T-helper 1 cell (primary cell): ENCODE results near the gene MYRIP.
"Not testable (repeated sequence)": the region's sequence is repeated elsewhere in the genome, so short reads cannot be mapped to it uniquely, and the experiment has no call there.

Source experiments
- DNase-seq, 5 donors: peaks; one replicate each; pipeline ENCODE4 v3.0.0-alpha.2; 2012 to 2020

MYRIP gene

DNA sequence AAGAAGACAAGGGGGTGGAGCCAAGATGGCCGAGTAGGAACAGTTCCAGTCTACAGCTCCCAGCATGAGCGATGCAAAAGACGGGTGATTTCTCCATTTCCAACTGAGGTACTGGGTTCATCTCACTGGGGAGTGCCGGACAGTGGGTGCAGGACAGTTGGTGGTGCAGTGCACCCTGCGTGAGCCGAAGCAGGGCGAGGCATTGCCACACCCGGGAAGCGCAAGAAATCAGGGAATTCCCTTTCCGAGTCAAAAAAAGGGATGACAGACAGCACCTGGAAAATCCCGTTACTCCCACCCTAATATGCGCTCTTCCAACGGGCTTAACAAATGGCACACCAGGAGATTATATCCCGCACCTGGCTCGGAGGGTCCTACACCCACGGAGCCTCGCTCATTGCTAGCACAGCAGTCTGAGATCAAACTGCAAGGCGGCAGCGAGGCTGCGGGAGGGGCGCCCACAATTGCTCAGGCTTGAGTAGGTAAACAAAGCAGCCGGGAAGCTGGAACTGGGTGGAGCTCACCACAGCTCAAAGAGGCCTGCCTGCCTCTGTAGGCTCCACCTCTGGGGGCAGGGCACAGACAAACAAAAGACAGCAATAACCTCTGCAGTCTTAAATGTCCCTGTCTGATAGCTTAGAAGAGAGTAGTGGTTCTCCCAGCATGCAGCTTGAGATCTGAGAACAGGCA, 324.6 kb downstream of the MYRIP start:
- DNase-seq: not testable (repeated sequence)

DNA sequence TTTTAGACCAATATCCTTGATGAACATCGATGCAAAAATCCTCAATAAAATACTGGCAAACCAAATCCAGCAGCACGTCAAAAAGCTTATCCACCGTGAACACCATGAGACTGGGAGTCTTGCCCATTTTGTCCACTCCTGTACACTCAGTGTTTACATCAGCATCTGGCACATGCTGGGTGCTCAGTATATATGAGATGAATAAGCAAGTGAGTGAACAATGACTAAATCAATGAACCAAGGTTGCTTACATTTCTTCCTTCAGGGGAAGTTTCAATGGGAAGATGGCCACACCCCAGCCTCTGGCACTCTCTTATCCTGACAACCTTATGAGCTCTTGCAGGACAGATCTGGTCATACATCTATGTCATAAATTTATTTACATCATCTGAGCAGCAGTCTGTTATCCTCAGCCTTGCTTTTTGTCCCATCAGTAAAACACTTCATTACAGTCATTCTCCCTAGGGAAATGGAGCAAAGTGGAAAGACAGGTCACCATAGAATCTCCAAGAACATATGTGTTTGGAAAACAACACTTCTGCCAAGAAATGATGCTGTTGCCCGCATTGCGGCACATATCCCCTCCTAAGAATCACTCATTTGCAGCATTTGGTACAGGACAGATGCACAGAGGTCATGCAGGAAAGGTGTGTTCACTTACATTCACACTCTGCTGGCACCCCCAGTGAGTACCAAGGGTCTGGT, 328.3 kb downstream of the MYRIP start:
- DNase-seq: no peak

- no peak for DNase-seq
These were observed 334.1 kb downstream of the MYRIP start for GRCh38 chr3:40143283-40144090.

GRCh38 chr3:40148827-40149226, 339.4 kb downstream of the MYRIP start:
- no peak for DNase-seq

DNA sequence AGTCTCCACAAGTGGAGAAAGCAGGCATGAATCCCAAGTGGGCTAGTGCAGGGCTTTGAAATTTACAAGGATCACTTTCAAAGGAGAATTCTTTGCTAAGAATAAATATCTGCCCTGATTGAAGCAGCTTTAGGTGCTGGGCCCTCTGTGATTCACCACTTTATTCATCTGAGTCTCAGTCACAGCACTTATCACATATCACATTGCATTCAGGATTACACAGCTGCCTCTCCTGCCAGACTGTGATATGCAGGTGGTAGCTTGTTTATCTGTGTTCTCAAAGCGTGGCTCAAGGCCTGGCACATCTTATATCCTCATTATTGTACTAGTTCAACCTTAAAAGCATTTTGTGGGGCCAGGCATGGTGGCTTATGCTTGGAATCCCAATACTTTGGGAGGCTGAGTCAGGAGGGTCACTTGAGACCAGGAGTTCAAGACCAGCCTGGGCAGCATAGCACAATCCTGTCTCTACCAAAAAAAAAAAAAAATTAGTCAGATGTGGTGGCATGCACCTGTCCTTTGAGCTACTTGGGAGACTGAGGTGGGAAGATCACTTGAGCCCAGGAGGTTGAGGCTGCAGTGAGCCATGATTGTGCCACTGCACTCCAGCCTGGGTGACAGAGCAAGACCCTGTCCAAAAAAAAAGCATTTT, 343.2 kb downstream of the MYRIP start:
- no peak for DNase-seq

DNA sequence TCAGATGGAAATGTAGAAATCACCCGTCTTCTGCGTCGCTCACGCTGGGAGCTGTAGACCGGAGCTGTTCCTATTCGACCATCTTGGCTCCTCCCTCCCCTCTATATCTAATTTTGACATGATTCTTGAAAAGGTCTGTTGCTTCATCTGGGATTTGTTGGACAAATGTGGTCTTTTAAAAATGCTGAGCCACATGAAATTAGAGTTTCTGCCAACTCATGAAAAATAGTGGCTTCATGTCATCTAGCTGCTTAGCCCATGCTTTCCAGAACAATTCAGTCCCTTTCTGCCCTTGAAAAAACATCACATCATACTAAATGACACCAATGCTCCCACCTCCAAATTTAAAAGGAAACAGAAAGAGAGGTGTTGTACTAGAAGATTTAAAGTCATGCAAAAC, 351.5 kb downstream of the MYRIP start:
- no peak for DNase-seq

- DNase-seq: no peak
These were observed 353.2 kb downstream of the MYRIP start for GRCh38 chr3:40162616-40163015.

DNA sequence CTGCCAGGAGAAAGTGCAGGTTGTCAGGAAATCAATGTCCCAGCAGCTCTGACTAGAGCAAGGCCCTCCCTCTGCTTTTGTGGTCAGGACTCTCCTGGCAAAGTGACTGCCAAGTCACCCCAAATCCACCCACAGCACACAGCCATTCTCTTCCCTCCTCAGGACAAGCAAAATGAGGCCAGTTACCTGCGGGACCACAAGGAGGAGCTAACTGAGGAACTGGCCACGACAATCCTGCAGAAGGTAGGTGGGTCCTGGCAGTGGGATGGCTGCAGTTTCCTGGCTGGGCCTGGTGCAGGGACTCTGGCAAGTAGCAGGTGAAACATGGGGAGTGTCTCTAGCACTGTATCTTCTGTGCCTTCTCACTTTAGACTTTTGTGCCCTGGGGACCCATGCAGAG, 357.6 kb downstream of the MYRIP start:
- DNase-seq: no peak

DNA sequence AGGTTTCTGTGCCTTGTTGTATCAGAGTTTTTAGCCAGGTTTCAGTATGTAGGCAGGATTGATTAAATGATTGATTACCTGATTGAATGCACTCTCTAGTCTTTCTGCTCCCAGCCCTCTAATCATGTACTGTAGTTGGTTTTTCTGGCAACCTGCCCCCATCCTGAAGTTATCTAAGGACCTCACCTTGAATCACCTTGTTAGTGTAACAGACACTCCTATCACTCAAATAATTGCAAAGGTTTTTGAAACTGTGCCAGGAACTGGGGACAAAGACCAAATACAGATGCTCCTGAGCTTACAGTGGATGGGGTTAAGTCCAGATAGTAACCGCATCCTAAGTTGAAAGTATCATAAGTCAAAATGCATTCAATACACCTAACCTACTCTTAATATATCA, 358.5 kb downstream of the MYRIP start:
- DNase-seq: no peak

DNA sequence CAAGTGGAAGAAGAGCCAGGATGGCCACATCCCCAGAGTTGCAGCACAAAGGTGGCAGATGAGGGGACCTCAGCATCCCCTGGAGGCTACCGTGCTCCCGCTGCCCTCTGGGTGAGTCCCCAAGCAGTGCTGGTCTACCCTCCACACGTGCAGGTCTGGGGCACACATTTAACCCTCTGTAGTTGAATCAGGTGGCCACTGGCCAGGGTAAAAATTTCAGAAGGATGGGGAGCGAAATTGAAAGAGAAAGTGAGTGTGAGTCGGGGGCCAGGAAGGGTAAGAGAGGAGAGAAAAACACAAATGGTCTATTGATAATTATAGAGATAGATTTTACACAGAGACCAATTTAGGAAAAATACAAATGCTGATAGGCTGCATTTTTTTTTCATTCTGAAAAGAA, 360.6 kb downstream of the MYRIP start:
- DNase-seq: no peak

DNA sequence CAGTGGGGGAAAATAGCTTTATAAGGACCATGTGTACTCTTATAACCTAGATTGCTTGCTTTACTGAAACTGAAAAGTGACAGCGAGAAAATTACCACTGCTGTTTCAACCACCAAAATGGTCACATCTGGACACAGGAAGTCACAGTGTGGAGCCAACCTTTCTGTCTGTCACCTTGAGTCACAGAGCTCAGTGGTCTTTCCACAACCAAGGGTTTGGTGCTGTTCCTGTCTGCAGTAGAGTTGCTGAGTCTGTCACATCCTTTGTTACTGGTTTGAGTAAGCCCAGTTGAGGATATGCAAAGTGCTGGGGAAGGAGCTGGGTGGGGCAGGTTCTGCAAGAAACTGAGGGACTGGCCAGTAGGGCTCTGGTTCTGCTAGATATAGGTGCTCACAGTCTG, 361.0 kb downstream of the MYRIP start:
- DNase-seq: no peak

DNA sequence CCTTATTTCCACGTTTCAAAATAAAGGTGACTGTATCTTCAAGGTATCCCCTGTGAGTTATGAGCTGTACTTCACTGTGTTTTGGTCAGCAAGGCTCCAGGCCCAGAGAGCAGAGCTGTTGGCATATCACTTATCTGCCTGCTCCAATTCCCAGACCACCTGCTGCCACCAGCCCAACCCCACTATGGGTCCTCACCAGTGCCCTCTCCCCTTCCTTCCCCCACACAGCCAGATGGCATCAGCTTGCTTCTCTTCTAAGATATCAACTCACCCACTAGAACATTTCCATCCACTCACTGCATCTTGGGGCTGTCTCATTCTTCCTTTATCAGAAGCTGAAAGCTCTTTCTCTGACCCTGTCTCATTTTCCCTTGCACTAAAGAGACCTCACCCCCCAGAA, 363.2 kb downstream of the MYRIP start:
- no peak for DNase-seq

DNA sequence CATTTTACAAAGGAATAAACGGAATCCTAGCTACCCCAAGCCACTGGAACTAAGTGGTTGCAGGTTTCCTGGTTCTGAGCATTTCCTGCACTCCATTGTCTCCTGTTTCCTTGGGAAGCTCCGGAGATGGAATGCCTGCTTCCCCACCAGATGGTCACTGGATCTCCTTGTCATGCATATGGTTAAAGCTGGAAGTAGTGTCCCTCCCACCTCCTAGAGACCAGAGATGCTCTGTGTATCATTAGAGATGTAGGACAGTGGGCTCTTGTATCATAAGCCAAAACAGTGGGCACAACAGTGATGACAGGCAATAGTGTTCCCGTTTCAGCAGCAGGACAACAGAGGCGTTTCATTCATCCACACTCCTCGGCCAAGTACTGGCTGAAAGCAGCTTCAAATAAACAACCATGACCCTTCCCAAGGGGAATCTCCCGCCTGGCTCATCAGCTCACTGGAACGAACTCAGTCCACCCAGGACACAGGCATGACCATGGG, 363.9 kb downstream of the MYRIP start:
- no peak for DNase-seq

DNA sequence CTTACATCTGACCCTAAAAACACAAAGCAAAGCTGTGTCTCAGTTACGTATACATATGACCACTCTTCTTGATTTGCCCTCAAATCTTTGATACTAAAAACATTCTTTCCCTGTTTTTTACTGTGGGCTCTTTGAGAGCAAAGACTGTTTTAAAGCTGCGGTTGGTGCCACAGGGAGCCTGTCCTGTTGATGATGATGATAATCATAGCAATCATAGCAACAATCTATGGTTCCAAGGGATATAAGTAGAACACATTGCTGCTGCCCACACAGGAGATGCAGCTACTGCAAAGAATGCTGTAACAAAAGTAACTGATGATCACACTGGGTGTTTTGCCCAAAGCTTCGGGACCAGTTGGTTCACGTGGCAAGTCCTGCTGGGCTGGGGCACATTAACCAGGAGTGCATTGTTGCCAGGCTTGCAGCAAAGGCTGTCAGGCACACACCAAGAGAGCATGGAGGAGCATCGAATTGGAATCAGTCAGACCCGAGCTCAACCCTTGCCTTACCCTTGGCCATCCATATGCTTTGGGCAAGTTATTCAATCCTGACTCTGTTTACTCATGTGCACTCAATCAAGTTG, 368.7 kb downstream of the MYRIP start:
- DNase-seq: no peak

GRCh38 chr3:40179016-40179415, 369.6 kb downstream of the MYRIP start:
- DNase-seq: peak in 3 of 5 donors; percentile 17 to 31 (median 17)

DNA sequence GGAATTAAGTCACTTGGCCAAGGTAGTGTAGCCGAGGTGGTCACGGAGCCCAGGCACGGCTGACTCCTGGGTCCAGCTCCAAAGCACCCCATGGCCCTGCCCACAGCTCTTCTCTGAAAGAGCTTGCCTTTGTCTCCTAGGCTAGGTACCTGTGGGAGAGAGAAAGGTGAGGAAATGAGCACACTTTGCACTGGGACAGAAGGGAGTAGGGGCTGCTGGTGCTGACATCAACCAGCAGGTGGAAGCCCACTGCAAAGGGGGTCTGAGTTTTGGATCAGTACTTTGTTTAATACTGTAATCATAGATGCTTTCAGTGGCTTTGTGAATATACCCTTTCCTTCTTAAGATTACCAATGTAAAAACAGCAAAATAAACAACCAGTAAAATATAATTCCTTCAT, 371.8 kb downstream of the MYRIP start:
- no peak for DNase-seq

GRCh38 chr3:40185029-40185695, 375.8 kb downstream of the MYRIP start:
- DNase-seq: no peak

GRCh38 chr3:40186508-40186907, 377.1 kb downstream of the MYRIP start:
- no peak for DNase-seq

DNA sequence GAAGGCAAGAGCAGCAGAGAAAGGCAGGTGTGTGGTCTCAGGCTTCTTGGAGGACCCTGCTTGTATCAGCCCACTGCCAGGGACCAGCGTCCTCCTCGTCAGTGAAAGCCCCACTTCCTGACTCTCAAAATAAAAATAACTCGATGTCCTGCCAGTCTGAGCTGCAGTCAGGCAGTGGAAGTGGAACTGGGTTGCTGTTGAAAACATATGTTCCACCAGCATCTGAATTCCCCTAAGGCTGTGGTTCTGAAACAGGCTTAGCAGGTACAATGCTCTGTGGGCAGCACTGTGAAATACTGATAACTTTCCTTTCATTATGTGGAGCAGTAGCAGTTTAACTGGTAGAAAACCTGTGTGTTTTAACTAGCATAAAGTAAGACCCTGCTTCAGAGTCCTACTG, 378.5 kb downstream of the MYRIP start:
- no peak for DNase-seq

GRCh38 chr3:40189118-40189517, 379.7 kb downstream of the MYRIP start:
- DNase-seq: no peak

DNA sequence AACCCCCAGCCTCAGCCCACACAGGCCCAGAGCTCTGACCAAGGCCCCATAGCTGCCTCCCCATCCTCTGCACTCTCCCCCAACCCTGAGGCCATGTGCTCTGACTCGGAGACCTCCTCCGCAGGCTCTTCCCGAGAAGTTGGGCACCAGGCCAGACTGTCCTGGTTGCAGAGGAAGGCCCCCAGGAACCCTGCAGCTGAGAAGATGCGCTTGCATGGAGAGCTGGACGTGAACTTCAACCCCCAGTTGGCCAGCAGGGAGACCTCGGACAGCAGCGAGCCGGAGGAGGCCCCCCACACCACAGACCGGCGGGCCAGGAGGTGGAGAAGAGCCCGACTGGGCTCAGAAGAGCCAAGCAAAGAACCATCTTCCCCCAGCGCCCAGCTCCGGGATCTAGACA, 380.6 kb downstream of the MYRIP start:
- no peak for DNase-seq

DNA sequence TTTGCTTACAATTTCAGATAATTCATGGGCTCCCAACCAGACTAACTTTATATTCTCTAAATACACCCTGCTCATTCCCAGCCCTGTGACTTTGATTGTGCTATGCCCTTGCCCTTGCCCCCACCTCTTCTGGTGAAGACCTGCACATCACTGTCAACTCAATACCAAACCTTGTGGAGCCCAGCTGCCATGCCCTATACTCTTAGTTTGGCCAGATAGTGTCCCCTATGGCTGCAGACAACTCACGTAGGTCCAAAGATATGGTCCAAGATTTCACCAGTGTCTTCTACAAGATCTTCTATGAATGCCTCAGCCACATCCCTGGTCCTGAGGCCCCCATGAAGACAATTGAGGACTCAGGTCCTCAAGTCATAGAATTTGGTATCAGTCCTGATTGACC, 381.8 kb downstream of the MYRIP start:
- no peak for DNase-seq
